Bone marrow (tissue), 2 donors: ENCODE results near the gene NADSYN1.

Experiments
- DNase-seq, 2 donors: peaks; one replicate each; lab custom pipeline; 2025; lab: John Stamatoyannopoulos, UW

NADSYN1 gene

GRCh38 chr11:71474141-71474770, 21.3 kb downstream of the NADSYN1 start:
- DNase-seq, result no peak

- no peak for DNase-seq
These were observed 21.9 kb downstream of the NADSYN1 start for GRCh38 chr11:71474771-71475483.

- no peak for DNase-seq
These were observed 23.0 kb downstream of the NADSYN1 start for GRCh38 chr11:71476031-71476430.

- no peak for DNase-seq
These were observed 24.1 kb downstream of the NADSYN1 start for GRCh38 chr11:71476926-71477640.

- DNase-seq, result no peak
These were observed 24.9 kb downstream of the NADSYN1 start for GRCh38 chr11:71477641-71478527.

- no peak for DNase-seq
These were observed 25.5 kb downstream of the NADSYN1 start for GRCh38 chr11:71478528-71478840.

GRCh38 chr11:71481101-71481960, 28.3 kb downstream of the NADSYN1 start:
- no peak for DNase-seq

GRCh38 chr11:71482216-71482615, 29.2 kb downstream of the NADSYN1 start:
- no peak for DNase-seq

- DNase-seq, result no peak
These were observed 29.9 kb downstream of the NADSYN1 start for GRCh38 chr11:71482746-71483364.

GRCh38 chr11:71483692-71484091, 30.7 kb downstream of the NADSYN1 start:
- DNase-seq, result no peak

- no peak for DNase-seq
These were observed 31.5 kb downstream of the NADSYN1 start for GRCh38 chr11:71484248-71485062.

GRCh38 chr11:71485063-71485399, 32.0 kb downstream of the NADSYN1 start:
- DNase-seq, result no peak

- no peak for DNase-seq
These were observed 32.5 kb downstream of the NADSYN1 start for GRCh38 chr11:71485466-71485865.

- DNase-seq, result no peak
These were observed 33.3 kb downstream of the NADSYN1 start for GRCh38 chr11:71486320-71486719.

- DNase-seq, result no peak
These were observed 35.8 kb downstream of the NADSYN1 start for GRCh38 chr11:71488681-71489270.

- DNase-seq, result no peak
These were observed 36.5 kb downstream of the NADSYN1 start for GRCh38 chr11:71489311-71490043.

- no peak for DNase-seq
These were observed 37.2 kb downstream of the NADSYN1 start for GRCh38 chr11:71490044-71490730.

- DNase-seq, result no peak
These were observed 37.9 kb downstream of the NADSYN1 start for GRCh38 chr11:71490731-71491390.
